HG02884 (cell line): Measurements from ENCODE around the gene GPHN.
"Not testable (repeated sequence)": the region's sequence is repeated elsewhere in the genome, so short reads cannot be mapped to it uniquely, and the experiment has no call there.

ENCODE experiments used
- ATAC-seq: cut with Tn5 transposase; IDR thresholded peaks from one replicate; pipeline ENCODE4 v1.9.1; 2021; ENCODE audit warnings: mild to moderate bottlenecking, moderate library complexity; ENCODE audit not compliant: unreplicated experiment

Gene GPHN

DNA sequence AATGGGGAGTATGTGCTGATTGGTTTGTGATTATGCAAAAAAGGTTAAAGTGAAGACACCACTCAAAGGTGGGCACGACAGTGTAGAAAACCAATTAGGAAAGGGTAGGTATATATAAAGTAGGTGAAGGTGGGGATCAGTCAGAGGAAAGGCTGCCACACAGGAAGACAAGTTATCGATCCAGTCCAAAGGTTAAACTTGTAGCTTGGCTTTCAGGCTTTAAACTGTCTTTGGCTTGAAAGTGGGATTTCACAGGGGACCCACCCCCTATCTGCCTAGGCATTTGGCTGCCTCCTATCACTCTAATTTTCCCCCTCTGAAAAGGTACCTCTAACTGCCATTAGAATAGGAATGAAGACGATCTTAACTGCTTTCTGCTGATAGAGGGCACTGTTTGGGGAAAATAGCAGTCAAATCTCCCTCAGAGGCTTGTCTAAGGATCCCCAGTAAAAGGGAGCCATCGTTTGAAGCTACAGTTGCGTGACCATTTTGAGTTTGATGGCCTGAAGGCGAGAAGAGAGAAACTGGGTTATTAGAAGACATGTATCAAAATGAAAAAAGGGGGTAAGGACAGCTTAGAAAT is 250.2 kb downstream of the GPHN start:
- ATAC-seq: no peak

DNA sequence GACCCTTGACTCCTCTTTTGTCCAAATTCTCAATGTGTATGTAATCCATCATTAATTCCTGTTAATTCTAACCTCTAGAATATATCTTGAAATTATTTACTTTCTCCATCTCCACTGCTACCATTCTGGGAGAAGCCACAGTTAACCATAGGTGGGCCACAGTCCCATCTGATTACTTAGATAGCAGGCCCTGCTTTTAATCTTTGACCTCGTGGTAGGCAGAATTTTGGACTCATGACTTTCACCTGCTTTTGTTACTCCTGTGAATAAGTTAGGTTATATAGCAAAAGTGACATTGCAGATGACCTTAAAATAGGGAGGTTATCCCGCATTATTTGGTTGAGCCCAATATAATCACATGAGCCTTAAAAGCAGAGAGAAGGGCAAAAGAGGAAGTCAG is 264.2 kb downstream of the GPHN start:
- no peak for ATAC-seq

DNA sequence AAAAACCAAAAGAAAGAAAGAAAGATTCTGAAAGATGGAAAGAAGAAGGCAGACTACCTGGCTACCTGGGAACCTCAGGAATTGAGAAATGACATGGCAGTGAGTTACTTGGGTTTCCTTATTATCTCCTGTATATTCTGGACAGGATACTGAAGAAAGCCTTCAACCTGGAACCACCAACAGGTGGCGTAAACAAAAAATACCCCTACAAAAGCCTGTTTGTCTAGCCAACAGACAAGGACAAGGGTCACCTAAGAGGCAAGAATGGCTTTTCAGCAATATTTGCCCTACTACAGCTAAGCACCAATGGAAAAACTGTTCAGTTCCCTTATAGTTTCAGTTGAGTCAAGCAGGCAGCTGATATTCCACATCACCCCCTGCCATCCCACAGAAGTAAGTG is 274.9 kb downstream of the GPHN start:
- ATAC-seq: no peak

DNA sequence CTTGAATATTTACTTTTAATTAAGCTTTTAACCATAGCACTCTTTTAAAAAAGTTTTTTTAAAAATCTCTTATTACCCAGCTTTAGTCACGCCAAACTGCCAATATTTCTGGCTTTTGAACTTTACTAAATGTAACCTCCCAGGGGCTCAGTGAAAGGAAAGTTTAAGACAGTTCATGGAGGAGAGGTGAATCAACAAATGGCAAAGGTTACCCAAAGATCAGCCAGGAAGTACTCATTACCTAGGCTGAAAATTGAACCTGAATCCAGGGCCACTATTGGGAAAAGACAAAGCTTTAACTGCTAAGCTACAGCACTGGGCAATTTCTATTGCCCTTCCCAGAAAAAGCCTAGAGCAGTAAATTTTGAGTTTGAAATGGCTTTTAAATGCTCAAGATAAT is 282.2 kb downstream of the GPHN start:
- ATAC-seq: no peak

DNA sequence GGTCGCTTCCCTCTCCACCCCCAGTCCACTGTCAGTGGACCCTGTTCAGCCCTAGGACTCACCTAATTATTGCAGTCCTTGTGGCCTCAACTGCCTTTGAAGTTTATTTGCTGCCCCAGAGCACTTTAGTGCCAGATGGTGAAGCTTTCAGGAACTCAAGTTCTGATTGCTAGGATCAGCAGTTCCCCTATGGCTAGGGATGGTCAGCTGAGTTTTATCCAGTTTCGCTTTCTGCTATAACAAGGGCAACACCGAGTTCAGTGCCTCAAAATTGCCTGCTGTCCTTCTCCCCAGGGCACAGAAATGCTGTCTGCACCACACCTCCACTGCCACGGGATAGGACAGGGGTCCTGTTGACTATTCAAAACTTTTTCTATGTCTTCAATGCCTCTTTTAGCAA is 295.0 kb downstream of the GPHN start:
- ATAC-seq: no peak

DNA sequence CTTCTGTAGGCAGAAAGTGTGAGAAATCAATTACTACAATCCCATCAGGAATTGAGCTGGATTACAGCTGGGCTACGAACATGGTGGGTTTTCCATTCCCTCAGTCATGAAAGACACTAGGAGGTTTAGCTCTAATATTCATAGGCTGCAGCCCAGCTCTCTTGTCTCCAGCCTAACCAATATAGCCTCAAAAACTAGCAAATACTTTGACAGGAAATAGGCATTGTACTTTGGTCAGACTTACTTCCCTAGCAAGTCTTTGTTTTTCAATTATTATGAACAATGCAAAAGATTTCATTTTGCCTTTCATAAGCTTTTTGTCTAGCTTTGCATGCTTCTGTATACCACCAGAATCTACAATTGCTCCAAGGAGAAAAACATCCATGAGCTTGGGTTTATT is 296.2 kb downstream of the GPHN start:
- ATAC-seq: no peak

DNA sequence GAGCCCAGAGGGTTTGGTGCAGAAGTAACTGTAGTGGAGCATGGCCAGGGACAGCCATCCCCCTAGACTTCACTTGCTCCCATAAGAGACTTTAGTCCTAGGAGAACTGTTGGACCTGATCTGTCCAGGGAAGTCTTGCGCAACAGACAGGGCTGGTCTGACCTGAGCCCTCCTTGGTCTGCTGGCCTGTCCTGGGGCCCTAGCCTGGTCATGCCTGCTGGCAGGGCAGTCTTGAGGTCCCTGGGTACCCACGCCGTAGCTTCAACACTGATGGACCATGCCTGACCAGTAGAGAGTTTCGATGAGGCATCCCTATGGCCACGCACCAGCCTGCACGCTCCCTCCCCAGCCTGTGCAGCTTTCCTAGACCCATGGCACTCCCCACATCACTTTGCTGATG is 305.7 kb downstream of the GPHN start:
- no peak for ATAC-seq

DNA sequence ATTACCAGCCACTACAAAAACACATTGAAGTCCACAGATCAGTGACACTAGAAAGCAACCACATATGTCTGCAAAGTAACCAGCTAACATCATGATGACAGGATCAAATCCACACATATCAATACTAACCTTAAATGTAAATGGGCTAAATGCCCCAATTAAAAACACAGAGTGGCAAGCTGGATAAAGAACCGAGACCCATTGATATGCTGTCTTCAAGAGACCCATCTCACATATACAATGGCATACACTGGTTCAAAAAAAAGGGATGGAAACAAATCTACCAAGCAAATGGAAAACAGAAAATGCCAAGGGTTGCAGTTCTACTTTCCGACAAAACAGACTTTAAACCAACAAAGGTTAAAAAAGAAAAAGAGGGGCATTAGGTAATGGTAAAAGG is 307.7 kb downstream of the GPHN start:
- ATAC-seq: no peak

DNA sequence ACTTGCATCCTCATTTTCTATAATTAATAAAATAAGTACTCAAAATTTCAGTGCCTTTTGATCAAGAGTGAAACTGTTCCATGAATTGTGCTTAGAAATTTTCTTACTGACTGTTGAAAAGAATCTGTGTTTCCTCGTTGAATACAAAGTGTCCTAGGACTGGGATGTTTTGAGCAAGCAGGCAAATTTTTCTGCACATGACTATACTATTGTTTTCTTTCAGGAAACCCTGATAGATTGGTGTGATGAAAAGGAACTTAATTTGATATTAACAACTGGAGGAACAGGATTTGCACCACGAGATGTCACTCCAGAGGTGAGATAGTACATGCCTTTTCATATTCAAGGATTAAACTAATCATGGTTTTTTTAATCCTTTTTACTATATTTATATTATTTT is 316.3 kb downstream of the GPHN start:
- no peak for ATAC-seq

DNA sequence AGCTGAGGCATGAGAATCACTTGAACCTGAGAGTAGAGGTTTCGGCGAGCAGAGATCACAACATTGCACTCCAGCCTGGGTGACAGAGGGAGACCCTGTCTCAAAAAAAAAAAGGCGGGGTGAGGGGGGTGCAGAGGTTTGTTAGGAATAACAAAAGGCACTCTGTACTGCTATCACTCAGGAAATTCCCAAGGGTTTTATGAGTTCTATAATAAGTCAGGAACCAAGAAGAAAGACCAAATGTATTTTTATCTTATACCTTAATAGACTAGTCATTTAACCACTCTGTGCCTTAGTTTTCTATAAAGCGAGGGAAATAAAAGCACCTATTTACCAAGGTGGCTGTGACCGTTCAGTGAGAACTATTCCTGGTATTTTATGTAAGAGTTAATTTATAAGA is 319.2 kb downstream of the GPHN start:
- no peak for ATAC-seq

DNA sequence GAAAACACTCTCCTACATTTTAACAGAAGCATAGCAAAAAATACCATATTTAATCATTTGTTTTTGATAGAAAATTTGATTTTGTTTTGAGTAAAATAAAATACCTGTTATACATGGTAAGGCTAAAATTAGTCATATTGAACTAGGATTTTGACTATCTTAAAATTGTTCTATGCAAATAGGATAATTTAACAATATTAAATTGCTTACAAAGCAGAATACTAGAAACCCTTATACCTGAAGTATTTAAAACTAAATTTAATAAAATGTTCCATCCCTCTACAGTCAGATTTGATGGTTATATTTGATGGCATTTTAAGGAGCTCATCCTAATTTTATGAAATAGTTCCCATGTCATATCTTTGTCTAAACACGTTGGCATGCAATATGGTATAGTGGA is 323.2 kb downstream of the GPHN start:
- ATAC-seq: no peak

DNA sequence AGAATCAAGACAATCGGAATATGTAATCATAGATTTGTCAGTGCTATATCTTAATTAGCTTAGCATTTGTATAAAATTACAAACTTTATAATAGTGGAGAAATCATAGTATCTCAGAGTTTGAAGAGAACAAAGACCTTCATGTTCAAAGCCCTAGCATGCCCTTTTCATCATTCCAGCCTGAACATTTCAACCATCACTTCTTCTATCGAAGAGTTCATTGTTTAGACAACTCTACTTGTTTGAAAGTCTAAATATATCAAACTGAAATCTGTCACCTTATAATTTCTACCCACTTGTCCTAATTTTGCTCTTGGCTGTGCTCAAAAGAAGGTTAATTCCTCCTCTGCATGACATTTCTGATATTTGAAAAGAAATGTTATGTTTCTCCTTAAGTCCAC is 325.9 kb downstream of the GPHN start:
- no peak for ATAC-seq

DNA sequence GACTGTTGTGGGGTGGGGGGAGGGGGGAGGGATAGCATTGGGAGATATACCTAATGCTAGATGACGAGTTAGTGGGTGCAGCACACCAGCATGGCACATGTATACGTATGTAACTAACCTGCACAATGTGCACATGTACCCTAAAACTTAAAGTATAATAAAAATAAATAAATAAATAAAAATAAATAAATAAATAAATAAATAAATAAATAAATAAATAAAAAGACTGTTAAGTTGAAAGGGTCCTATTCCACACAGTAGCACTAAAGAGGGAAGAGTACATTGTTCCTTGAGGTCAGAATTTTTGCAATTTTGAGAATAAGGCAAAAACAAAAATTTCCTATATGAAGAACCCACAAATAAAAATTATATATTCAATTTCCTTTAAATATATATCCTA is 329.5 kb downstream of the GPHN start:
- not testable (repeated sequence) for ATAC-seq

DNA sequence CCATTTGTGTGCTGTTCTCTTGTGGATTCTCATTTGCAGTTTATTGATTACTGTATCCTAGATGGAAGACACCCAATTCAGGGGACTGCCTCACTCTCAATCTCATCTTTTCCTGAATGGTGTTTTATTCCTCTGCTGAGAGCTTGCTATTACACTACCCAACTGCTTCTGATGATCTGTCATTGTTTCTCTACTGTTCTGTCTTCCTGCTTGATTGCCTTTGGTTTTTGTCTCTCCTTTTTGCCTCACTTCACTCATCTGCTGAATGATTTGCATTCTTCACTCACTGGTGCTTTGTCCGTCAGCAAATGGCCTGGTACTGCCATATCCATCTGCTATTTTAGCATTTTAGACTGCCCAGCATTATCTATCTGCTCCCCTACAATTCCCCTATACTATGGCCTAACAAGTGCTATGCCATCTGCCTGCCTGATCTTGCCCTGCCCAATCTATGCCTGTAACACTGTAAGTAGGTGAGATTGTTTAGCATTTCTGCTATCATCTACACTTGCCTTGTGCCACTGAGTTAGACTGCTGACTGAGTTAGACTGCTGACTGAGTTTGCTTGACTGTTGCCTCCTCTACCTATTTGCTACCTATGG is 335.1 kb downstream of the GPHN start:
- no peak for ATAC-seq

DNA sequence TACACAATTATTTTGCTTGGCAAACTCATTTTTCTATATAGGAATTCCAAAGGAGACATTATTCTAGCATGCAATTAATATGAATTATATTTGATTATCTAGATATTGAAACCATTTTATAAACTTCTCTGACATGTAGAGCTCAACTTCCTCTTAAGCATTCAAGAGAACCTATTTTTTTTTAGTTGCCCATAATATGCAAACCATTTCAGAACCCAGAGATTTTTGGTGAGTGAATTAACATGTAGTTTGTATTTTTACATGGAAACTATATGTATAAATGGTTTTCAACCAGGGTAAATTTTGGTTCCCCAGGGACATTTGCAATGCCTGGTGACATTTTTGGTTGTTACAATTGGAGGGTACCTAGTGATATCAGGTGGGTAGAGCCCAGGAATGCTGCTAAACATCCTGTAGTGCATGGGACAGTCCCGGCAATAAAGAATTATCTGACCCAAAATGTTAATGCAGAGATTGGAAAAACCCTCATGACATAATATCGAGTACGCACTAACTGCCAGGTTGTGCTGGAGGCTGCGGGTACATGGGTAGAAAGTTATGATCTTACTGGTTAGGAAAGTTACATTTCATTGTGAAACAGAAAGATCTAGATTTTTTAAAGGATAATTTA is 342.4 kb downstream of the GPHN start:
- no peak for ATAC-seq

DNA sequence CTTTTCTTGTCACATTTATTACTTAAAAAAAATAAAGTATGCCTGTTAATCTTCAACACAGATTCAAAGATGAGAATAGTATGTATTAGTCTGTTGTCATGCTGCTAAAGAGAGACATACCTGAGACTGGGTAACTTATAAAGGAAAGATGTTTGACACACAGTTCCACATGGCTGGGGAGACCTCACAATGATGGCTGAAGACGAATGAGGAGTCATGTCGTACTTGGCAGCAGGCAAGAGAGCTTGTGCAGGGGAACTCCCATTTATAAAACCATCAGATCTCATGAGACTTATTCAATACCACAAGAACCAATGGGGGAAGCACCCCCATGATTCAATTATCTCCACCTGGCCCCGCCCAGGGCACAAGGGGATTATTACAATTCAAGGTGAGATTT is 345.4 kb downstream of the GPHN start:
- no peak for ATAC-seq

DNA sequence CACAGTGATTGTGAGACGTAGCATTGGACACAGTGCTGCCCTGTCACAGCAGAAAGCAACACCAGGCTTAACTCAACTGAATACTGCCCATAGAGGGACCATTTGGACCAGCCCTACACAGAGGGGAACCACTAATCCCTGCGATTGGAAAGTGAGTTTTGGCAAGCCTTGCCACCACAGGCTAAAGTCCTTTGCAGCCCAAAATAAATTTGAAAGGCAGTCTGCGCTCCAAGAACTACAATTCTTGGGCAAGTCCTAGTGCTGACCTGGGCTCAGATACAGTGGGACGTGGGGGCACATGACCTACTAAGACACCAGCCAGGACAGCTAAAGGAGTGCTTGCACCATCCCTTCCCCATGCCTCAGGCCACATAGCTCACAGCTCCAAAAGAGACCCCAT is 349.9 kb downstream of the GPHN start:
- ATAC-seq: no peak

DNA sequence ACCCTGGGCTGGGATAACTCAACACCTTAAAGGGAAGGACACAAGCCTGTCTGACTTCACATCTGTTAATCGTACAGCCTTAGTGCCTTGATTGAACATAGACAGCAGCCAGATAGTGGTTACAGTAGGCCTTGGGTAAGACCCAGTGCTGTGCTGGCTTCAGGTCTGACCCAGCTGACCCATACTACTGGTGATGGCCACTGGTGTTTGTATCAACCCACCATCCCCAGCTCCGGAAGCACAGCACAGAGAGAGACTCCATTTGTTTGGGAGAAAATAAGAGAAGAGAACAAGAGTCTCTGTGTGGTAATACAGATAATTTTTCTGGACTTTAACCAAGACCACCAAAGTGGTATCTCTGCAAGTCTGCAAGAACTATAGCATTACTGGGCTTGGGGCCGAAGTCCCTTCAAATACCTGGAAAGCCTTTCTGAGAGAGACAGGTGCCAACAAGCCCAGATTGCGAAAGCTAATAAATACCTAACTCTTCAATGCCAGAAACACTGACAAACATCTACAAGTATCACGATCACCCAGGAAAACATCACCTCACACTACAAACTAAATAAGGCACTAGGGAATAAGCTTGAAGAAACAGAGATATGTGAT is 351.2 kb downstream of the GPHN start:
- no peak for ATAC-seq

DNA sequence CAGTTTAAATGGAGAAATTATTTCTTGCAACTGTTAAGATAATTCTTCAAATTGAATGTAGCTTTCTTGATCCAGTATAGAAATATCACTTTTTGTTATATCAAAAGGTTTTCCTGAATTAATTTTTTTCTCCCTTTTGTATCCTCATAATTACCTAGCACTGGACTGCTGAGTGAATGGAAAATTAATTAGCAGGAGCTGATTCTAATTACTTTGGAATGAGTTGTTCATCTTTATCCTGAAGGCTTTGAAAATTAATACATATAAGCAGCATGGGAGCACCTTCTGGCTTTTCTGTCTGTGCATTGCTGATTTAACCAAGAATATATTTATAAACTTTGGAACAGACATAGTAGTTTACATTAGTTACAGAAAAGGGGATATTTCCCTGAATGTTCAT is 373.6 kb downstream of the GPHN start:
- ATAC-seq: no peak

DNA sequence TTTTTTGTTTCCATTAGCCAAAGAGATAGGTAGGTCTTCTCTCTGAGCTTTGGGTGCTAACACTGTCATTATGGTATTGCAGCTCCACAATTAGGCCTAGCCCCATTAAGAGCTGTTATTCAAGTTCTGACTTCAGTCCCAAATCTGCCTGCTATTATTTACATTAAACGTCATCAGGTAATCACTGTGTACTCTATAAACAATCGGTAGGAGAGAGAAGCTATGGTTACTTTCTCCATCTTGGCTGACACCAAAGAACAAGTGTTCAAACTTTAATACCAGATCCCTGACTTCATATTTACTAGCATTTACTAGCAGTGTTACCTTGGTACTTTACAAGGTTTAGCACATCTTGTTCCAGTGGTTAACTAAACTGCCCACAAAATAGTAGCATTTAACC is 376.2 kb downstream of the GPHN start:
- no peak for ATAC-seq

DNA sequence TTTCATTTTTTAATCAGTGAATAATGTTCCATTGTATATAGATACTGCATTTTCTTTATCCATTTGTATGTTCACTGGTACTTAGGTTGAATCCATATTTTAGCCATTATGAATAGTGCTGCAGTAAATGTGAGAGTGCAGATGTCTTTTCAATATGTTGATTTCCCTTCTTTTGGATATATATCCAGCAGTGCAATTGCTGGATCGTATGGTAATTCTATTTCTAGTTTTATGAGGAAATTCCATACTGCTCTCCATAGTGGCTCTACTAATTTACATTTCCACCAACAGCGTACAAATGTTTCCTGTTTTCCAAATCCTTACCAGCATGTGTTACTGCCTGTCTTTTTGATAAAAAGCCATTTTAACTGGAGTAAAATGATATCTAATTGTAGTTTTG is 392.8 kb downstream of the GPHN start:
- no peak for ATAC-seq

DNA sequence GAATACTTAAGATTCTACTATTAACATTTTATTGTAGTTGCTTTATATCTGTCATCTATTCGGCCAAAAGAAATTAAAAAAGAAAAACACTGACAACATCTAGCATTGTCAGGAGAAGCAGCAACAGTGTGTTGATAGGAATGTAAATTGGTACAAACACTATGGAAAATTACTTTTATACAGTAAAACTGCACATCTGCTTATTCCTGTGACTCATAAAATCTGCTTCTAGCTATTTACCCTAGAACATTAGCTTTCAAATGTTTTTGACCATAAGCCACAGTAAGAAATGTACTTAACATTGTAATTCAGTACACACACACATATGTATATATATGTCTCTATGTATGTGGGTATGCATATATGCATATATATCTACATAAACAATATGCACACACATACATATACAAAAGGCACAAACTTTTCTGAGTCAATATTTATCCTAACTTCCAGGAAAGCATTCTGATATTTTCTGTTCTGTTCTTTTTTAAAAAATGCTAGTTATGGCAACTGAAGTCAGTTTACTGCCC is 402.4 kb downstream of the GPHN start:
- ATAC-seq: no peak
